Esophagus squamous epithelium (tissue), 5 donors: ENCODE measurements around the gene HPSE2. TPM values are rescaled to one million over a fixed set of nuclear protein-coding genes. Genes with fewer than 3 reads are reported as not detected.

Experiments
- DNase-seq: peaks from one replicate; lab custom pipeline; 2025; lab: John Stamatoyannopoulos, UW
- H3K27ac ChIP-seq, 4 donors: fragments of 200-600 bp; sonication (generic); one replicate each; pipeline ENCODE4 v1.5.1; 2016 to 2019; ENCODE audit warnings: mild to moderate bottlenecking in 1 of 4
- H3K27me3 ChIP-seq, 4 donors: fragments of 200-600 bp; sonication (generic); 1 replicate in 3 of 4; 2 replicates in 1 of 4; pipeline versions ENCODE4 v1.5.1 to v1.6.0; 2017 to 2021; ENCODE audit warnings: antibody characterized with exemption in 1 of 4
- H3K36me3 ChIP-seq, 3 donors: fragments of 200-600 bp; sonication (generic); one replicate each; pipeline ENCODE4 v1.5.1; 2016 to 2019
- H3K4me1 ChIP-seq, 3 donors: fragments of 200-600 bp; sonication (generic); one replicate each; pipeline ENCODE4 v1.5.1; 2017 to 2019
- H3K4me3 ChIP-seq, 4 donors: fragments of 200-600 bp; sonication (generic); 1 replicate in 3 of 4; 2 replicates in 1 of 4; pipeline ENCODE4 v1.5.1; 2016 to 2019; ENCODE audit warnings: mild to moderate bottlenecking in 2 of 4, moderate library complexity in 1 of 4
- H3K9me3 ChIP-seq, 3 donors: fragments of 200-600 bp; sonication (generic); one replicate each; pipeline ENCODE4 v1.5.1; 2016 to 2019
- CTCF ChIP-seq, 6 experiments: fragments of 450-650 bp in 4 of 6; fragments of 200-600 bp in 2 of 6; sonication (generic) in 2 of 6; IDR thresholded peaks; one replicate each; pipeline ENCODE4 v1.5.1; 2016 to 2019; ENCODE audit warnings: antibody characterized with exemption in 6 of 6, mild to moderate bottlenecking in 4 of 6, moderate library complexity in 4 of 6
- POLR2A ChIP-seq, 4 donors: fragments of 450-650 bp; IDR thresholded peaks; one replicate each; pipeline ENCODE4 v1.6.1; 2017; ENCODE audit warnings: antibody characterized with exemption in 4 of 4, mild to moderate bottlenecking in 4 of 4, moderate library complexity in 3 of 4
- WGBS, 2 donors: methylation state at CpG; one replicate each; pipeline ENCODE4 v1.1.5; 2018; 5-methylcytosine and 5-hydroxymethylcytosine counted together
- intact Hi-C: fragments of 100-400 bp; cut with DNase I; formaldehyde crosslinking; loops from one replicate; pipeline ENCODE4 v1.15.0; 2022
- total RNA-seq, 4 donors: library from RNA; depleted of rRNA; stranded (reverse); fragments of >200 nt; gene quantifications; one replicate each; pipeline ENCODE4 v1.1.0, GENCODE V29; 2016
- donor health status: DM: yes; HTN: yes; CAD: no.

The HPSE2 gene
- total RNA-seq, 4 donors from 2014 or later: 0.47 to 5.3 (median 2.6) TPM

- intact Hi-C loops: no loop called here
- Histone ChIP-seq H3K4me3 (no peak overlapping the region), H3K36me3 (peaks cover 8 to 100% (median 31%) of the 10 kb centered on the region in 3 donors), H3K27me3 (no peaks in the 10 kb centered on the region), H3K27ac (no peak overlapping the region), H3K9me3 (no peaks in the 10 kb centered on the region), H3K4me1 (peaks cover 0 to 8% (median 0%) of the 10 kb centered on the region in 3 donors)
- no peak for DNase-seq
- no peak for TF ChIP-seq POLR2A (IDR thresholded peaks at IDR 0.05)
- TF ChIP-seq CTCF (IDR thresholded peaks at IDR 0.05): peak in 5 of 6 experiments; percentile 28 to 62 (median 58)
- 84 to 100% methylated on average over 1 to 4 of the region's 21 CpGs for WGBS, 2 donors
Observed at GRCh38 chr10:98425511-98426352, 809.9 kb downstream of the HPSE2 start.

GRCh38 chr10:98424295-98425254 lies 811.1 kb downstream of the HPSE2 start:
- intact Hi-C loops: no loop called here
- H3K27ac ChIP-seq: no peak overlapping the region
- H3K27me3 ChIP-seq: no peaks in the 10 kb centered on the region
- H3K36me3 ChIP-seq: peaks cover 3 to 100% (median 21%) of the 10 kb centered on the region in 3 donors
- no peaks in the 10 kb centered on the region for H3K9me3 ChIP-seq
- TF ChIP-seq CTCF (IDR thresholded peaks at IDR 0.05) (no peak), POLR2A (IDR thresholded peaks at IDR 0.05) (no peak)
- H3K4me1 ChIP-seq: peaks cover 0 to 8% (median 0%) of the 10 kb centered on the region in 3 donors
- H3K4me3 ChIP-seq: no peak overlapping the region
- no peak for DNase-seq
- 60 to 77% methylated on average over 6 to 7 of the region's 23 CpGs for WGBS, 2 donors

- Histone ChIP-seq H3K4me3 (no peak overlapping the region), H3K27me3 (no peaks in the 10 kb centered on the region), H3K9me3 (no peaks in the 10 kb centered on the region), H3K36me3 (peaks cover 0 to 100% (median 16%) of the 10 kb centered on the region in 3 donors), H3K27ac (no peak overlapping the region), H3K4me1 (peaks cover 0 to 8% (median 0%) of the 10 kb centered on the region in 3 donors)
- DNase-seq: no peak
- intact Hi-C loops: no loop called here
- no peak for TF ChIP-seq POLR2A (IDR thresholded peaks at IDR 0.05)
- TF ChIP-seq CTCF (IDR thresholded peaks at IDR 0.05): peak in 1 of 6 experiments; percentile 7
- WGBS, 2 donors: 91% methylated on average over 5 of the region's 9 CpGs; no CpG with 5 or more reads in 1 of the 2 donors
Observed at GRCh38 chr10:98423691-98424120, 811.9 kb downstream of the HPSE2 start.

GRCh38 chr10:98422182-98422581 lies 813.5 kb downstream of the HPSE2 start:
- Histone ChIP-seq H3K36me3 (peaks cover 0 to 100% (median 11%) of the 10 kb centered on the region in 3 donors), H3K27me3 (no peaks in the 10 kb centered on the region)
- WGBS, 2 donors: 96 to 100% methylated on average over 6 to 10 of the region's 10 CpGs

More at GRCh38 chr10:98422182-98422581, 813.5 kb downstream of the HPSE2 start:
- no peak overlapping the region for H3K27ac ChIP-seq
- no peak for DNase-seq
- intact Hi-C loops: no loop called here
- no peaks in the 10 kb centered on the region for H3K9me3 ChIP-seq
- TF ChIP-seq CTCF (IDR thresholded peaks at IDR 0.05): no peak
- no peak overlapping the region for H3K4me3 ChIP-seq
- H3K4me1 ChIP-seq: peaks cover 0 to 8% (median 0%) of the 10 kb centered on the region in 3 donors
